Lower leg skin (tissue), 4 donors: Measurements from ENCODE around the gene SAMHD1. TPM values are rescaled to one million over a fixed set of nuclear protein-coding genes. Genes with fewer than 3 reads are reported as not detected.

Experiments used
- DNase-seq, 2 donors: peaks; one replicate each; pipeline ENCODE4 v3.0.0-alpha.2; 2019; ENCODE audit warnings: low spot score in 2 of 2
- H3K4me3 ChIP-seq: fragments of 200-600 bp; sonication (generic); 2 replicates; pipeline ENCODE4 v1.5.1; 2017; ENCODE audit warnings: mild to moderate bottlenecking, low read depth; ENCODE audit not compliant: poor library complexity, severe bottlenecking
- CTCF ChIP-seq, 3 donors: fragments of 450-650 bp; IDR thresholded peaks; one replicate each; pipeline ENCODE4 v1.5.1; 2016; ENCODE audit warnings: antibody characterized with exemption in 3 of 3, mild to moderate bottlenecking in 3 of 3, moderate library complexity in 2 of 3
- POLR2A ChIP-seq, 2 donors: fragments of 450-650 bp; IDR thresholded peaks; one replicate each; pipeline ENCODE4 v1.6.1; 2016 to 2017; ENCODE audit warnings: antibody characterized with exemption in 2 of 2, mild to moderate bottlenecking in 1 of 2, moderate library complexity in 1 of 2
- WGBS, 2 donors: methylation state at CpG; one replicate each; pipeline ENCODE4 v1.1.5; 2018; 5-methylcytosine and 5-hydroxymethylcytosine counted together
- intact Hi-C: fragments of 100-400 bp; cut with DNase I; formaldehyde crosslinking; loops from one replicate; pipeline ENCODE4 v1.15.0; 2023; ENCODE audit warnings: low total_unique reads
- total RNA-seq, 4 donors: library from RNA; depleted of rRNA; stranded (reverse); fragments of >200 nt; gene quantifications; one replicate each; pipeline ENCODE4 v1.1.0, GENCODE V29; 2016

The SAMHD1 gene
- total RNA-seq, 4 donors from 2014 or later: 29.4 to 109 (median 38.3) TPM

GRCh38 chr20:36929691-36930090, 21.8 kb downstream of the SAMHD1 start:
- 95 to 99% methylated on average over 6 of the region's 6 CpGs for whole genome bisulfite sequencing, 2 donors
- no peak for TF ChIP-seq POLR2A (IDR thresholded peaks at IDR 0.05)
- peak in 1 of 2 donors; percentile 36 for DNase-seq
- H3K4me3 ChIP-seq: no peak overlapping the region
- intact Hi-C loops: no loop called here

- intact Hi-C loops: no loop called here
- H3K4me3 ChIP-seq: no peak overlapping the region
- peak in 1 of 2 donors; percentile 25 for DNase-seq
- TF ChIP-seq CTCF (IDR thresholded peaks at IDR 0.05) (no peak), POLR2A (IDR thresholded peaks at IDR 0.05) (no peak)
- 75 to 78% methylated on average over 6 of the region's 6 CpGs for WGBS, 2 donors
Measured at GRCh38 chr20:36929290-36929689, 22.2 kb downstream of the SAMHD1 start.

GRCh38 chr20:36927704-36928103, 23.8 kb downstream of the SAMHD1 start:
- no peak overlapping the region for H3K4me3 ChIP-seq
- intact Hi-C loops: no loop called here

GRCh38 chr20:36926653-36927200, 24.8 kb downstream of the SAMHD1 start:
- TF ChIP-seq POLR2A (IDR thresholded peaks at IDR 0.05): no peak
- TF ChIP-seq CTCF (IDR thresholded peaks at IDR 0.05): no peak
- 83 to 84% methylated on average over 6 of the region's 6 CpGs for WGBS, 2 donors
- intact Hi-C loops: no loop called here
- no peak overlapping the region for H3K4me3 ChIP-seq
- peak in 1 of 2 donors; percentile 7 for DNase-seq

More at GRCh38 chr20:36927704-36928103, 23.8 kb downstream of the SAMHD1 start:
- TF ChIP-seq POLR2A (IDR thresholded peaks at IDR 0.05): no peak
- no peak for TF ChIP-seq CTCF (IDR thresholded peaks at IDR 0.05)
- WGBS, 2 donors: 86% methylated on average over 1 of the region's 1 CpG
- no peak for DNase-seq

- intact Hi-C loops: no loop called here
- no peak for DNase-seq
- 40 to 55% methylated on average over 2 of the region's 2 CpGs for WGBS, 2 donors
- TF ChIP-seq POLR2A (IDR thresholded peaks at IDR 0.05) (no peak), CTCF (IDR thresholded peaks at IDR 0.05) (no peak)
- no peak overlapping the region for H3K4me3 ChIP-seq
Measured at GRCh38 chr20:36925234-36925633, 26.3 kb downstream of the SAMHD1 start.

- WGBS, 2 donors: 81 to 85% methylated on average over 9 of the region's 9 CpGs
- DNase-seq: no peak
Measured at GRCh38 chr20:36924167-36925045, 27.1 kb downstream of the SAMHD1 start.

More at GRCh38 chr20:36924167-36925045, 27.1 kb downstream of the SAMHD1 start:
- intact Hi-C loops: no loop called here
- no peak for TF ChIP-seq CTCF (IDR thresholded peaks at IDR 0.05)
- TF ChIP-seq POLR2A (IDR thresholded peaks at IDR 0.05): no peak
- no peak overlapping the region for H3K4me3 ChIP-seq
